Kidney (tissue), 14 donors: ENCODE data around the gene TAP1. TPM values are rescaled to one million over a fixed set of nuclear protein-coding genes. Genes with fewer than 3 reads are reported as not detected.

ENCODE experiments used
- DNase-seq, 5 donors: peaks; one replicate each; pipeline ENCODE4 v3.0.0-alpha.2; 2013 to 2020
- FAIRE-seq: peaks from 2 replicates; lab custom pipeline; 2012; peaks lifted over from hg19 to GRCh38; lab: Jason Lieb, UNC
- H3K27ac ChIP-seq, 2 donors: one replicate each; pipeline ENCODE4 v1.7.0; 2013; ENCODE audit warnings: low read depth in 2 of 2, low read length in 2 of 2, inconsistent platforms in 1 of 2
- H3K27me3 ChIP-seq: one replicate; pipeline ENCODE4 v1.7.1; 2013; ENCODE audit warnings: low read length, inconsistent platforms; ENCODE audit not compliant: control insufficient read depth, insufficient read depth
- H3K36me3 ChIP-seq, 3 donors: one replicate each; pipeline versions ENCODE4 v1.7.0 to v1.7.1; 2013; ENCODE audit warnings: low read length in 3 of 3, control low read depth in 1 of 3, inconsistent platforms in 1 of 3; ENCODE audit not compliant: insufficient read depth in 3 of 3, control insufficient read depth in 2 of 3
- H3K4me1 ChIP-seq, 3 donors: one replicate each; pipeline versions ENCODE4 v1.7.0 to v1.7.1; 2013; ENCODE audit warnings: low read length in 3 of 3, inconsistent platforms in 1 of 3, low read depth in 1 of 3; ENCODE audit not compliant: control insufficient read depth in 2 of 3, insufficient read depth in 2 of 3
- H3K4me3 ChIP-seq, 3 donors: one replicate each; pipeline versions ENCODE4 v1.7.0 to v1.8.1; 2013; ENCODE audit warnings: low read length in 3 of 3, control low read depth in 1 of 3, inconsistent platforms in 1 of 3
- H3K9ac ChIP-seq, 3 donors: one replicate each; pipeline versions ENCODE4 v1.7.0 to v1.7.1; 2013; ENCODE audit warnings: low read length in 3 of 3, control low read depth in 1 of 3, inconsistent platforms in 1 of 3
- H3K9me3 ChIP-seq, 3 donors: one replicate each; pipeline versions ENCODE4 v1.7.0 to v1.7.1; 2013; ENCODE audit warnings: low read length in 3 of 3, control low read depth in 1 of 3, inconsistent platforms in 1 of 3; ENCODE audit not compliant: control insufficient read depth in 2 of 3, insufficient read depth in 1 of 3
- intact Hi-C: fragments of 100-400 bp; cut with DNase I; formaldehyde crosslinking; loops from one replicate; pipeline ENCODE4 v1.11.1; 2022
- polyA plus RNA-seq: library from polyadenylated mRNA; stranded (reverse); fragments of 350-450 nt; fragmentation: Illumina TruSeq; extraction: RNeasy Lipid Tissue Mini Kit (QIAGEN cat#74804); gene quantifications from one replicate; pipeline ENCODE4 v1.2.3, GENCODE V29; 2014; ENCODE audit warnings: low read depth, low replicate concordance; ENCODE audit not compliant: insufficient read depth
- total RNA-seq: library from RNA; stranded (reverse); fragmentation: NEBNext Ultra II Directional; extraction: Animal tissue kit (Norgen Biotek cat#: 25700); gene quantifications from one replicate; pipeline ENCODE4 v1.2.1, GENCODE V29; 2021
- TF ChIP-seq, protein P1 (sequence below): IDR thresholded peaks from 3 replicates; pipeline ENCODE4 v1.5.1; 2012; ENCODE audit warnings: mild to moderate bottlenecking, moderate library complexity, borderline replicate concordance; ENCODE audit not compliant: insufficient read depth; ENCODE audit errors: extremely low read depth
- donor health status: control.
- donor health status: control.
- donor health status: control.
- donor health status: control.
- donor health status: control.
- donor health status: DM: yes; HTN: yes; CAD: no.
- donor health status: Normal renal cell carcinoma (clear cell type).

Gene TAP1
- total and polyA plus RNA-seq, 2 donors from 2014 or later: 32.1 to 45.4 TPM

- Histone ChIP-seq H3K9ac (no peak overlapping the region), H3K4me3 (no peak overlapping the region), H3K4me1 (peaks cover under 1 to 14% (median 6%) of the 10 kb centered on the region in 3 donors), H3K27me3 (no peaks in the 10 kb centered on the region), H3K9me3 (no peaks in the 10 kb centered on the region), H3K36me3 (no peaks in the 10 kb centered on the region), H3K27ac (no peak overlapping the region)
- TF ChIP-seq, protein P1, sequence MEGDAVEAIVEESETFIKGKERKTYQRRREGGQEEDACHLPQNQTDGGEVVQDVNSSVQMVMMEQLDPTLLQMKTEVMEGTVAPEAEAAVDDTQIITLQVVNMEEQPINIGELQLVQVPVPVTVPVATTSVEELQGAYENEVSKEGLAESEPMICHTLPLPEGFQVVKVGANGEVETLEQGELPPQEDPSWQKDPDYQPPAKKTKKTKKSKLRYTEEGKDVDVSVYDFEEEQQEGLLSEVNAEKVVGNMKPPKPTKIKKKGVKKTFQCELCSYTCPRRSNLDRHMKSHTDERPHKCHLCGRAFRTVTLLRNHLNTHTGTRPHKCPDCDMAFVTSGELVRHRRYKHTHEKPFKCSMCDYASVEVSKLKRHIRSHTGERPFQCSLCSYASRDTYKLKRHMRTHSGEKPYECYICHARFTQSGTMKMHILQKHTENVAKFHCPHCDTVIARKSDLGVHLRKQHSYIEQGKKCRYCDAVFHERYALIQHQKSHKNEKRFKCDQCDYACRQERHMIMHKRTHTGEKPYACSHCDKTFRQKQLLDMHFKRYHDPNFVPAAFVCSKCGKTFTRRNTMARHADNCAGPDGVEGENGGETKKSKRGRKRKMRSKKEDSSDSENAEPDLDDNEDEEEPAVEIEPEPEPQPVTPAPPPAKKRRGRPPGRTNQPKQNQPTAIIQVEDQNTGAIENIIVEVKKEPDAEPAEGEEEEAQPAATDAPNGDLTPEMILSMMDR: no peak
- intact Hi-C loops: loop anchor here (10.0 kb wide), 1 partner anchor 84 kb away; no protein-coding TSS in a partner anchor
- DNase-seq: no peak
- no peak for FAIRE-seq
These were observed 37.3 kb upstream of the TAP1 start for GRCh38 chr6:32890831-32891230.

- no peaks in the 10 kb centered on the region for H3K9me3 ChIP-seq
- H3K27ac ChIP-seq: no peak overlapping the region
- no peak overlapping the region for H3K4me3 ChIP-seq
- no peaks in the 10 kb centered on the region for H3K27me3 ChIP-seq
- H3K36me3 ChIP-seq: no peaks in the 10 kb centered on the region
- no peak overlapping the region for H3K9ac ChIP-seq
- FAIRE-seq: no peak
- H3K4me1 ChIP-seq: peaks cover 0 to 4% (median 2%) of the 10 kb centered on the region in 3 donors
- no peak for DNase-seq
- intact Hi-C loops: no loop called here
- TF ChIP-seq, protein P1: no peak
These were observed 36.0 kb upstream of the TAP1 start for GRCh38 chr6:32889533-32889932.

DNA sequence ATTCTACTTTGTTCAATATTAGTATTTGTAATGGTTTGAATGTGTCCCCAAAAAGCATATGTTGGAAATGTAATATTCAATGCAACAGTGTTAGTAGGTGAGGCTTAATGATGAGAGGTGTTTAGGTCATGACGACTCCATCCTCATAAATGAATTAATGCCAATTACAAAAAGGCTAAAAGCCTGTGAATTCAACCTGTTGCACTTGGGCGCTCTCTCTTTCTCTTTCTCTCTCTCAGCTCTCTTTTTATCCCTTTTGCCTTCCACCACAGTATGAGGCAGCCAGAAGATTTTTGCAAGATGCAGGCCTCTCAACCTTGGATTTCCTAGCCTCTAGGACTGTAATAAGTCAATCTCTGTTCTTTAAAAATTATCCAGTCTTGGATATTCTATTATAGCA lies 35.1 kb upstream of the TAP1 start:
- Histone ChIP-seq H3K9me3 (no peaks in the 10 kb centered on the region), H3K27ac (no peak overlapping the region), H3K36me3 (no peaks in the 10 kb centered on the region), H3K4me3 (no peak overlapping the region), H3K27me3 (no peaks in the 10 kb centered on the region), H3K9ac (no peak overlapping the region), H3K4me1 (peaks cover 0 to 4% (median 2%) of the 10 kb centered on the region in 3 donors)
- TF ChIP-seq, protein P1: no peak
- intact Hi-C loops: no loop called here
- DNase-seq (no peak), FAIRE-seq (no peak)

DNA sequence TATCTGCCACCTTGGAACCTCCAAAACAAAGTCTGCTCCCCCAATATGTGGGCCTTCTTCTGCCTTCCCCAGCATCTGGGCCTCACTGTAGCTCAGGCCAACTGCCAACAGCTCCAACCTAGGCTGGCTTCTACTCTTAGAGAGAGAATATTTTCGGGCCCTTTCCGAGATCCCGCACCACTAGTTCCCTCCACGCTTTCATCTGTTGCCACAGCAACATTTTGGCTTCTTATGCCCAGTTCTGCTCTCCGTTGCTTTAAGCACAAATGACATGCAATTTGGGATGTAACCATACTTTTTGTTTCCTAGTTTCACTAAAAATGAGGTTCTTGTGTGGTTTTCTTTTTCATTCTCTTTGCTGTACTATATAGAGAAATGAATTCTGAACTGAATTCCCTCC lies 34.1 kb upstream of the TAP1 start:
- Histone ChIP-seq H3K27me3 (no peaks in the 10 kb centered on the region), H3K4me1 (peaks cover 0 to 4% (median 2%) of the 10 kb centered on the region in 3 donors), H3K9me3 (no peaks in the 10 kb centered on the region), H3K27ac (no peak overlapping the region), H3K36me3 (no peaks in the 10 kb centered on the region), H3K4me3 (no peak overlapping the region), H3K9ac (no peak overlapping the region)
- intact Hi-C loops: no loop called here
- no peak for FAIRE-seq
- DNase-seq: no peak
- TF ChIP-seq, protein P1: no peak
